Uterus (tissue), 2 donors: ENCODE measurements around the gene CPNE4.

Experiments
- POLR2A ChIP-seq, 2 donors: fragments of 450-650 bp; IDR thresholded peaks; one replicate each; pipeline ENCODE4 v1.6.1; 2016; ENCODE audit warnings: antibody characterized with exemption in 2 of 2, mild to moderate bottlenecking in 1 of 2, moderate library complexity in 1 of 2
- TF ChIP-seq, protein P1 (sequence below), 4 experiments: fragments of 200-600 bp in 2 of 4; fragments of 450-650 bp in 2 of 4; sonication (generic) in 2 of 4; IDR thresholded peaks; one replicate each; pipeline ENCODE4 v1.5.1; 2016 to 2019; ENCODE audit warnings: antibody characterized with exemption in 4 of 4, mild to moderate bottlenecking in 2 of 4, moderate library complexity in 1 of 4

DNA sequence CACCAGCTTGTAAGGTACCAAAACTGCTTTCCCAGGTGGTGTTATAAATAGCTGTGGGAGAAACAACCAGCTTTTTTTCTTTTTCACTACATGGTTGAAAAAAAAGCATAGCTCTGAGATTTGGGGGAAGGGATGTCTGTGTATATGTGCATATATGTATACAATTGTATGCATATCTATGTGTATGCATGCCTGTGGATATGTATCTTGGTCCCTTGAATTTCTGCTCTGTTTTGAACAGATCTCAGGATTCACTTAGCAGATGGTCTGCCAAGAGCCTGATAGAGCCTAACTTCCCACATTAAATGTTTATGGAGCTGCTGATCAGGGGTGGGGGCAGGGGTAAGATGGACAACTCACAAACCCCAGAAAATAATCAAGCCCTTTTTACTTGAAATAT lies 39.0 kb upstream of the CPNE4 start:
- no peak for TF ChIP-seq POLR2A (IDR thresholded peaks at IDR 0.05)
- TF ChIP-seq, protein P1, sequence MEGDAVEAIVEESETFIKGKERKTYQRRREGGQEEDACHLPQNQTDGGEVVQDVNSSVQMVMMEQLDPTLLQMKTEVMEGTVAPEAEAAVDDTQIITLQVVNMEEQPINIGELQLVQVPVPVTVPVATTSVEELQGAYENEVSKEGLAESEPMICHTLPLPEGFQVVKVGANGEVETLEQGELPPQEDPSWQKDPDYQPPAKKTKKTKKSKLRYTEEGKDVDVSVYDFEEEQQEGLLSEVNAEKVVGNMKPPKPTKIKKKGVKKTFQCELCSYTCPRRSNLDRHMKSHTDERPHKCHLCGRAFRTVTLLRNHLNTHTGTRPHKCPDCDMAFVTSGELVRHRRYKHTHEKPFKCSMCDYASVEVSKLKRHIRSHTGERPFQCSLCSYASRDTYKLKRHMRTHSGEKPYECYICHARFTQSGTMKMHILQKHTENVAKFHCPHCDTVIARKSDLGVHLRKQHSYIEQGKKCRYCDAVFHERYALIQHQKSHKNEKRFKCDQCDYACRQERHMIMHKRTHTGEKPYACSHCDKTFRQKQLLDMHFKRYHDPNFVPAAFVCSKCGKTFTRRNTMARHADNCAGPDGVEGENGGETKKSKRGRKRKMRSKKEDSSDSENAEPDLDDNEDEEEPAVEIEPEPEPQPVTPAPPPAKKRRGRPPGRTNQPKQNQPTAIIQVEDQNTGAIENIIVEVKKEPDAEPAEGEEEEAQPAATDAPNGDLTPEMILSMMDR (IDR thresholded peaks at IDR 0.05), result no peak
